Sciatic nerve (tissue), 2 donors: ENCODE measurements around the gene AUTS2. TPM values are rescaled to one million over a fixed set of nuclear protein-coding genes. Genes with fewer than 3 reads are reported as not detected.

Experiments used
- ATAC-seq: fragments of 200-7000 bp; cut with Tn5 transposase; one replicate; pipeline ENCODE4 v1.9.1; 2020; ENCODE audit warnings: mild to moderate bottlenecking, moderate library complexity
- DNase-seq: peaks from one replicate; pipeline ENCODE4 v3.0.0-alpha.2; 2020; ENCODE audit warnings: low spot score
- intact Hi-C: fragments of 100-400 bp; cut with DNase I; formaldehyde crosslinking; loops from one replicate; pipeline ENCODE4 v1.14.2; 2022
- total RNA-seq: library from RNA; stranded (reverse); fragmentation: NEBNext Ultra II Directional; extraction: Animal tissue kit (Norgen Biotek cat#: 25700); gene quantifications from one replicate; pipeline ENCODE4 v1.2.1, GENCODE V29; 2021
- donor health status: DM: no; HTN: no; CAD: no.
- donor health status: DM: no; HTN: no; CAD: no.

AUTS2 gene
- total RNA-seq, 1 donor from 2014 or later: 129 TPM

DNA sequence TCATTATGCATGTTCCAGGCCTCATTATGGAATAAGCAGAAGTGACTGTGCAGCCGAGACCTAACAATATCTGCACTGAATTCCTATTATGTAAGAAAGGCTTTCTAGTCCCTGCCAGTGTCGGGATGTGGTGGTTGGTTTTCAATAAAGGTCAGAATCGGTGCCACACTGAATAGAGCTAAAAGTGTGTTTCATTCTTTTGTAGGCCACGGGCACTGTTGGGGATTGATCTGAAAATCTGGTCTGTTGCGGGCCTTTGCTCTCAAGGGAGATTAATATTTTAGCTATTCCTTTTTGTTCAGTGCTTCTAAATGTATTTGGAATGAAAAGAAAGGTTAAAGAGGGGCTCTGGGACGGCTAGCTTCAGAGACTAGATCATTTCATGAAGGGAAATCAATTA, 974.3 kb downstream of the AUTS2 start:
- DNase-seq: no peak
- no peak for ATAC-seq
- intact Hi-C loops: no loop called here

DNA sequence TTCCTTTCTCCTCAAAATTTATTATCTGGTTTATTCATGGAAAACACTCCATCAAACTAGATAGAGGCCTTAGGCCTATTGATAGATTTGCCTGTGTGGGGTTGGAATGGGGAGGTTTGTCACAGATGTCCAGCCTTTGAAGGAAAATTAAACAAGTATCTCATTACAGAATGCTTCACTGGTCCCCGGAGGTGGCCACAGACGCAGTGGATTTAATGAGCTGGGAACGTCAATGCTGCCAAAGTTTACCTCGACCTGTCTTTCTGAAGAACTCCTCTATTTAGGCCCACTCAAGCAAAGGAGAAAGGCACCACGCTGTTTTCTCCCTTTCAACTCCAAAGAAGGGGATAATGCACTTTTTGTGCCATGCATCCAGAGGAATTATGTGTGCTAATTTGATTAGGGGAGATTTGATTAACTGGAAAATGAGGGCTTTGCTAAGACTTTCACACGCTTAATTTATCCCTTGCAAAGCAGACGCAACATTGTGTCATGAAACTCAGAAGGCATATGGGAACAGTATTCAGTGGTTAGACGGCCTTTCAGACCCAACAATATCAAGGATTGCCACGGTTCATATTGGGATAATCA, 974.9 kb downstream of the AUTS2 start:
- ATAC-seq: no peak
- DNase-seq: no peak
- intact Hi-C loops: no loop called here

DNA sequence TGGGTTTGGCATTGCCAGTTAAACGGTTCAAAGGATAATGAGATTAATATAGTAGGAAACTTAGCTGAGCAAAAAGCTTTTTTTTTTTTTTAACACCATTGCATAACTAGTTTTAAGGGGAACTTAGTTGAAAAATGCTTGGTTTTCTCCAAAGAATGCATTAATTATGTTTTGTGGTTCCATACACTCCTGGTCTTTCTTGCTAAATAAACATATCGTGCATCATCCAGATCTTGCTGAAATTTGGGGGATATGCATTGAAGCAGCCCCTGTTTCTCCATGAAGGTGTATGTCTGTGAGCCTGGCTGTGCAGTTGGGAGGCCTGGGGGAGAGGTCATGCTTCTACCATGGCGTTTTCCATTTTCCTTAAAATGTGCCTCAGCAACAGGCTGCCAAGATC, 975.4 kb downstream of the AUTS2 start:
- no peak for ATAC-seq
- intact Hi-C loops: no loop called here

DNA sequence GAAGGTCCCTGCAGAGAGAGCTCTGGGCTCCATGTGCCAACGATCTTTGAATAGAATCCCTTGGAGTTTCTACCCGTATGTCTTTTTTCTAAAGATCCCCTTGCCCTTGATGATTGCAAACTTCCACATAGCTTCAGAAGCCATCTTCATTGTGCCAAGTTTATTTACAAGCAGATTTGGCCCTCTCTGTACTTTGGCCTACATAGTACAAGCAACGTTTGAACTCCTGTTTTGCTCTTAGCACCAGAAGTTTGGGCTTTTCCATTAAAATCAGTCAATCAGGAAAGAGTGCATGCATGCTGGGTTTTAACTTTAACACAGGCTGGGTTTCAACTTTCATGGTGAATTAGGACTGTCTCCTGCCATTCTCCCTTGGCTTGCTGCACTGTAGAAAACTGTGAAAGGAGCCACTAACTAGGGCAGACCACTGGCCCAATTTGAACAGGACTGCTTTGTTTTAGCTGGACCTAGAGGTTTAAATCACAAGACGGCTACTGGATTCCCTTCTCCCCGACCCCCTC, 976.1 kb downstream of the AUTS2 start:
- DNase-seq: no peak
- intact Hi-C loops: no loop called here
- no peak for ATAC-seq

More for the DNA sequence above, 975.4 kb downstream of the AUTS2 start:
- DNase-seq: no peak

DNA sequence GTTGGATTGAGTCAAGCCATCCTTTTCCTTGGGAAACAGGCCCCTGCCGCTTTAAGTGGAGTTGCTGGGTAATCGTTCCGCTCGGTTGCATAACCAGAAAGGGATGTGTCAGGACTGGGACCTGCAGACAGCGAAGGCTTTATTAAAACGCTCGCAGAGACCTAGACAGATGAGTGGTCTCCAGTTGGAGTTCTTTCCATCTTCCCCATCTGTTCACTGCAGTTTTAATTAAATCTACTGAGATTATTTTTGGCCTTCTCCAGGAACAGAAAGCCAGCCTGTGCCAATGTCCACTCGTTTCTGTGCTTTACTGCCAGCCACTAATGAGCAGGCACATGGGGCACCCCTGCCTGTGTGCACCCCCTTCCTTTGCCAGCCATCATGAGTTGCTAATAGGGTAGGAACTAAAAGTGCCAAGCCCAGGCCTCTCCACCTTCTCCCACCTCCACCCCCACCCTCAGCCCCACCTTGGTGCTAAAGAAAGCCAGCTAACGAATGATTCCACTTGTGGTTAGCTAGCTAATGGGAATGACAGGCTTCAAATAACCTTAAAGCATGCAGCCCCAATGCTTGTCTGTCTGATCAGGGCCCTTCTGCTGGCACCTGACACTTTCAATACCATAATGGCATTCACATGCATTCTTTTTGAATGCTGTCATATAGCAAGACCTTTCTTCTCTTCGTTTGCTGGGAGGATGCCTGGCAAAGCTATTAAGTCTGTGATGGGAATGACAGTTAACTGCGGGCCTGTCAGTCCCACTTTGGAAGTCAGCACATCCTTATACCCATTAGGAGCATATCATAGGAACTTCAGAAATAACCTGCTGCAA, 976.9 kb downstream of the AUTS2 start:
- DNase-seq: no peak
- no peak for ATAC-seq
- intact Hi-C loops: no loop called here

DNA sequence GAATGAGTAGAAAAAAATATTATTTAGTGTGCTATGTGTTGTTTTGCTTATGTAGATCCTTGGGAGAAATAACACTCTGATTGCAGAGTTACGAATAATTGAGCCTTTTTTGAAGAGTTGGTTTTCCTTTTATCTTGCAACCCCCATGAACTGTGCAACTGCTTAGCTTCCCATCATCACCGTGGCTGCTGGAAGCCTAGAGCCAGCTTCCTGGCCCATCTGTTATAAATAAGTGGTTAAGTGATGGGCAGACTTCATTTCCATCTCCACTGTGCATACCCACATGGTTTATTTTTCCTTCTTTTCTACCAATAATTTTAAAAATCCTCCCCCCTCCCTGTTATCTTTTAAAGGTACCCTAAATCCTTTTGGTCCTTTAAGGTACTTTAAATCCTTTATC, 978.8 kb downstream of the AUTS2 start:
- DNase-seq: no peak
- intact Hi-C loops: no loop called here
- no peak for ATAC-seq

DNA sequence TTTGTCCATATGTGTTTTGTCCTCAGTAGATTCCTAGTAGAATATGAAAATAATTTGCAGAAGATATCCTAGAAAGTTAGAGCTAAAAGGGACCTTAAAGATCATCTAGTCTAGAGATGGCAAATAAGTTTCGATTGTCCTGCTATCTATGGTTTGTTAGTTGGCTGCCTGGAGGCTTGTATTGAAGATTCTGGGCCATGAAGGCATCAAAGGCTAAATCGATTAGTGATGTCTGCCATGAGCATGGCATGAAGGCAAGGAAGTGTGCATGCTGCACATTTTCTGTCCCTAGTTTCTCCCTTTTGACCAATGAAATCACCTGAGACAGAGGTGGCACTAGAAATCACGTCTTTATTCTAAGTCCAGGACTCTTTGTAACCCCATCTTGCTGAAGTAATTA, 979.9 kb downstream of the AUTS2 start:
- DNase-seq (no peak), ATAC-seq (no peak)
- intact Hi-C loops: no loop called here

DNA sequence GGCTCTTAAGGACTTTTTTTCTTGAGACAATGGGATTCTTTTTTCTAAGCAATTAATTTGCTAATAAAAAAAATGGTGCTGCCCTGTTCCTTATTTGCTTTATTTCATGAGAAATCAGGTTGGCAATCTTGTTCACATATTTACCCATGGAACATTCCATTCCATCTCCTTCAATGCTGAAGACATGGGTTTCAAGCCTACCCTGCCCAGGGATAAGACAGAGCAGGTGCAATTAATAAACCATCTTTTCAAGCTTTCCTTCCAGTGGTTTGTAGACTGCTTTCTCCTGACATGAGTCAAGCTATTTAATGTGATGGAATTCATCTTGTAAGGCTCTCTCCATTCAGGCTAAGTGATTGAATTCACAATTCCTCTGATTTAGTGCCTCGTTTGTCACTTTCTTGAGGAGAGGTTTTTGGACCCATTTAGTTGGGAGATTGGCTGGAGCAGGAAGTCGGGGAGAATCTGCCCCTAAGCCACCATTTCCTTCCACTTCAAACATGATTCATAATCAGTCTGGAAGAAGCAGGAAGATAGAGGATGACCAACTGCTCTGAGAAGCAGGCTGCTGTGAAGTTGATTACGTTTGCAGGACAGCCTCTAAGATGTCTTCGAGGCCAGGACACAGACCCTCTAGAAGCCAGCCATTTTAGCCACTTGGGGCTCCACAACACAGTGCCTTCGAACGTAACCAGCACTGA, 981.3 kb downstream of the AUTS2 start:
- intact Hi-C loops: no loop called here
- DNase-seq (no peak), ATAC-seq (no peak)

DNA sequence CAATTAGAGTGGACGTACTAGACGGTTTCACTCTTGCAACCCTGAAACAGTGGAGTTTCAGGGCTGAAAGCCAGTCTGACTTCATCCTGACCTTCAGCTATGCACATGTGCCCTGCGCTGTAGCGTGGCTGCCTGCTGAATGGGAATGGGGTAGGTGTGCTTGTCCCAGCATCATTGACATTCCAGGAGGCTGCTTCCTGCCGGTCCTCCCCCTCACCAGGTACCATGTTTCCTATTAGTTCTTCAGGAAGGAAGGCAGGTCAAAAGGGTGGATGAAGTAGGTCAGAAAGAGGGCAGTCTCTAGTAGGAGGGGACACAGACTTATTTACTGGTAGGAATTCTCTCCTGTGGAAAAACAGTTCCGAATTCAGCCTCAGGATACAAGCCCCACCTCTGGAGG, 981.9 kb downstream of the AUTS2 start:
- ATAC-seq: no peak
- intact Hi-C loops: no loop called here

DNA sequence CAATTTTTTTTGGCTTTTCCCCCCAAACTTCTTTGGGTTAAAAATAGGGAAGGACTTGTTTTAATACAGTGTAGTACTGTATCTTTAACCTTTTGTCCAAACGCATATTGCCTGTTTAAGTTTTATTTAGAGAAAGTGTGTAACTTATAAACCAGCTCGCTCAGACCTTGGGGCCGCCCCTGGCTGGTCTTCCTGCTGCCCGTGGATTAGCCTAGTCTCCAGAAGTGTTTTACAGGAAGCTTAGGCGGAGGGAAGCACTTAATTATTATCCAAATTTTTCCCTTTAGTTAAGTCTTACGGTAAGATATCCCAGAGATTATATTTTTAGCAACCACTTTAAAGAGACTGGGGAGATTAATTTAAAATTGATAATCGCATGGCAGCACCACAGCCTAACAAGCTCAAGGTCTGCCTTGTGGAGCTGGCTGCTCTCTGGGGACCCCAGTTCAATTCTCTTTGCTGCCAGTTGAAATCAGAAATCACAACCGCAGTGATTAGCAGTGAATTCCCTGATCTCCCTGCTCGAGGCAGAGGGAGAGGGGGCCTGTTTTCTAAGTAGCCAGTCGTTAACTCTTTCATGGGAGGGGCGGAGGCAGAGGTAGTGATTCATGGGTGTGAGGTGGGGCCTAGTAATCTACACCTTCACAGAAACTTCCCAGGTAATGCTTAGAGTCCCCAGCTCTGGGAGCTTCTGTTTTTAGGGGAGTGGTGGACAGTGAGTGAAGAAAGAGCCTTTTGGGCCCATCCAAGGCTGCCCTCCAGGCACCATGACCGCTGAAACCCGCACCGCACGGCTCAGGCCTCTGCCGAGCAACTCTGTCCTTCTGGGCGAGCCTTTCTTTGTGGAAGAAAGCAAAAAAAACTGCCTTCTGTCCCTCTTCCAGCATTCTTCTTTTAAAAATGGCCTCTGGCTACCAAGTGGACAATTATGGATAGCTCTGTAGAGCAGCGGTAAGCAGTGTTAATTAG, 984.9 kb downstream of the AUTS2 start:
- ATAC-seq (no peak), DNase-seq (no peak)
- intact Hi-C loops: no loop called here

More for the DNA sequence above, 981.9 kb downstream of the AUTS2 start:
- DNase-seq: no peak

DNA sequence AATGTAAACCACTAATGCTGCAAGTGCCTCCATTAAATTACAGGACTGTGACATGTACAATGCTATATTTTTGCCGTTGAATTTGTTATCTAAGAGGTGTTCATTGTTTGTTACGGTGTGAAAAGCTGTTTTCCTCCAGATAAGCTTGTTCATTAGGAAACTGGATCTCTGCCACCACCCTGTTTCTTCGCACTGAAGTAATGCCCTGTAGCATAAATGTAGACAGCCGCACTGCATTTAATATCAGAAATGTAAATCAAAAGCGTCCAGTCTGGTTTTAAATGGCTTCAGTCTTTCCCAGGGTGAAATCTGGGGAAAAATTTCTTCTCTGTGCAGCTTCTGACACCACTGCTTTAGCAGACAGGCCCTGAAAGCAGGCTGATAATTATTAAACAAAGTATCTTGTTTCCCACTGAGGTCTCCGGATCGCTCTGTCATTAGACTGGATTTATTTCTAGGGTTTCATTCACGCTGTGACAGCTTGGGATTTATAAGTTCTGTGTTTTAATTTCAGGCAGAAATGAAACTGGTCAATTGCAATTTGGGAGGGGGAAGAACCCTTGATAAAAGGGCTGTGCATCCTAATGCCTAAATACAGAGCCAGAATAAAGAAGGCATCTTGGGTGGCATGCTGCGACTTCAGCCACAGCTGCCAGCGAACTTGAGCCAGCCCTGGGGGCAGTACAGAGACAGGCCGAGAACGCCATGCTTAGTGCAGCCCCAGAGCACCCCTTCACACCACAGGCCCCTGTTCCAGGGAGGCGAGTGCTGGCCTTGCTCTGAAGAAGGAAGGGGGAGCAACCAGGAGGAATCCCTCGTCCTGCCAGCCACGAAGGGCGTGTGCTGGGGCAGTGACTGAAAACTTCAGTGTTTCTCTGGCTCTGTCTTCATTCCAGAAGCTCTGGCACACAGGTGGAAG, 985.9 kb downstream of the AUTS2 start:
- intact Hi-C loops: no loop called here
- ATAC-seq (no peak), DNase-seq (no peak)

DNA sequence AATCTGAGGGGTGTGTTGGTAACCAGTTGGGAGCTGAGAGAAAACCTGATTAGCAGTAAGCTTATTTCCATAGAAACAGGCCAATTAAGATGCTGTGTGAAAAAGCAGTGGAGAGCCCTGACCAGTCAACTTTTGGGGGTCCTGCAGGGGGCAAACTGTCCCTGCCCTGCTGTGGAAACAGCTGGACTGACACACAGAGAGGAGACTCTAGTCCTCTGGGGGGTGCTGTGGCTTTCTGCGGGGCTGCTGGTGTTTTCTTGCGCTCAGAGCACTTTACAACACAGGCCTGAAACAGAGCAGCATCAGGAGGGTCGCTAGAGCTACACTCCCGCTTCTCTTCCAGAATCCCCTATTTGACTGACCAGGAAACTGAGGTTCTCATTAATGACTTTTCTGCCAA, 986.8 kb downstream of the AUTS2 start:
- ATAC-seq: no peak
- no peak for DNase-seq
- intact Hi-C loops: no loop called here

DNA sequence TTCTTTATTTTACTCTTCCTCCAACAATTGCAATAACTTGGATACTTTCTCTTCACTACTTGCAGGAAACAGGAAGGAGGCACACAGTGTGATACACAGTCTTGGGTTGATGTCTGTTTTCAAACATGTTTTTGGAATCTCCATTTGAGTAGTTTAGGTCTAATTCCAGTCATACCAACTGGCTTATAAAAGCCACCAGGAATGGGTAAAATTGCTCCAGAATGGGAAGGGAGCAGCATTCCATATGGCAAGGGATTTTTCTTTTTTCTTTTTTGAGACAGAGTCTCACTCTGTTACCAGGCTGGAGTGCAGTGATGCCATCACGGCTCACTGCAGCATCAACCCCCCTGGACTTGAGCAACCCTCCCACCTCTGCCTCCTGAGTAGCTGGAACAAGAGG, 988.5 kb downstream of the AUTS2 start:
- intact Hi-C loops: no loop called here
- ATAC-seq: no peak
- DNase-seq: no peak

DNA sequence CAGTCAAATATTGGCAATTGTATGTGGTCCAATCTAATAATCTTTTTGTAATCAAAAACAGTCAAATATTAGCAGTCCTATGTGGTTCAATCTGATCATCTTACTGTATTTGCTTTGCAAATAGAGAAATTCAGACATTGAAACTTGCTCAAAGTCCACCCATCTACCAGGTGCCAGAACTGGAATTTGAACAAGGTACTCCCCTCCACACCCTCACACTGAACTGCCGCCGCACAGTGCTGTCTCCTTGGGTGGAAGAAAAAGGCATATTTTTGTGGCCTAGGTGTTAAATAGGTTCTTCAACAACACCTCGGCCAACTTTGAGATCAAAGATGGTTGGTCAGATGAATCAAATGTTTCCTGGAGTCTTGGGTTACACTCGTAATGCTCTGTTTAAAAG, 989.5 kb downstream of the AUTS2 start:
- intact Hi-C loops: no loop called here
- DNase-seq: no peak
- ATAC-seq: no peak

DNA sequence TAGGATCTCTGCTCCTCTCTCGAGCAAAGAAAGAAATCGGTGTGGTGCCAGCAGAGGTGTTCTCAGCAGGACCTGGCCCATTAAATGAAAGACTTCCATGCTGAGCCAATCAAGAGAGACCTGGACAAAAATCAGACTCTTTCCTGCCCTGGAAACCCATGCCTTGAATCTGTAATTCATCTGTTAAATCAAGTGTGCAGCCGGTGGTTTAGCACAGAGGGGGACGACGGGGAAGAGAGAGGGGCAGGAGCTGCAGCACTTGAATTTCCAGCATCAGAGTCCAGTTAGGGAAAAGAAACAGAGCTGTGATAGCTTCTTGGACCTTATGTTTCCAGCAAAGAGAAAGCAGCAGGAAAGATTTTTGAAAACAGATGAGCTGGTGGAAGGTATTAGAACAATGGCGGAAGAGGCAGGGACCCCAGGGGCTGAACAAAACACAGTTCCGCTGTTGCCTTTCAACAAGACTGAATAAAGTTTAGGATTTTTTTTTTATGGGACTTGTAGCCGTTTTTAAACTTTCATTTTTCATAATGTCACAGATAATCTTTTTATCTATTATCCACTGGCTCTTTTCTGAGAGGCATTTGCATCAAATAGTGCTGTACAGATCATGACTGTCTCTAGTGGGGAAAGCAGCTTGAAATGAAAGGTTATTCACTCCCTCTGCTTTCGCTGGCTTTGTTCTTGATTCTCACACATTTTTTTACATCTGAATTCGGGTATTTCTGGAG, 990.1 kb downstream of the AUTS2 start:
- intact Hi-C loops: no loop called here
- DNase-seq: no peak
- no peak for ATAC-seq

DNA sequence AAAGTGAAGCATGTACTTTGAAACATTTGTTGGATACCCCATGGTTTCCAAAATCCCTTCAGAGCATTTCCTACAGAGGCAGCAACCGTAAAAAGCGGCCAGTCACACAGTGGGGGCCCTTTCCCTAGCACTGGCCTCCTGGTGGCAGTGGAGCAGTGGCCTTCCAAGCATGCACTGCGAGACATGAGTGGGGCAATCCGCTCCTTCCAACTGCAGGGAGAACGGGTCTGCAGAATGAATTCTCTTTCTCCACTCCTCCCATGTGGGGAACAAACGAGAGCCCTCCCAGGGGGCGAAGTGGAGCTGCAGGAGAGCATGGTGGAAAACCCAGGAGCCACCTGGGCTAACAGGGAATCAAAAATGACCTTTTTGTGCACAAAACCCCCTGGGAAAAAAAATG, 990.7 kb downstream of the AUTS2 start:
- intact Hi-C loops: no loop called here
- no peak for DNase-seq
- ATAC-seq: no peak

DNA sequence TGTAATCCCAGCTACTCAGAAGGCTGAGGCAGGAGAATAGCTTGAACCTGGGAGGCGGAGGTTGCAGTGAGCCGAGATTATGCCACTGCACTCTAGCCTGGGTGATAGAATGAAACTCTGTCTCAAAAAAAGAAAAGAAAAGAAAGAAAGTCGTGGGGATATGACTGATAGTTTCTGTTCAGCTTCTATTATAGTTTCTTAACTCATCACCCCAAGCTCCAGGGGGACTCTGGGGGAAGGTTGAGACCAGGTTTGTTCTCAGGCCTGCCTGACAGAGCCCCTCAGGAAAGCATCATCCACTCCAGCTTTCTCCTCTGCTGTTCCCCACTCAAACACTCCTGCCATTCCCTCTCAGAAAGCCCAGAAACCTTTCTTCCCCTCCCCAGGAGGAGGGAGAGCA, 991.3 kb downstream of the AUTS2 start:
- intact Hi-C loops: no loop called here
- ATAC-seq: no peak

More for the DNA sequence above, 991.3 kb downstream of the AUTS2 start:
- DNase-seq: no peak
